GM10266 (cell line): Measurements from ENCODE around the gene PAM.

Experiments used
- DNase-seq: peaks from one replicate; pipeline ENCODE4 v3.0.0; 2012; ENCODE audit errors: extremely low spot score
- TF ChIP-seq, protein P1 (sequence below): IDR thresholded peaks from 2 replicates; pipeline ENCODE4 v1.5.1; 2012; ENCODE audit warnings: mild to moderate bottlenecking, low read depth; ENCODE audit not compliant: control insufficient read depth, insufficient read depth; ENCODE audit errors: missing control alignments

Gene PAM

DNA sequence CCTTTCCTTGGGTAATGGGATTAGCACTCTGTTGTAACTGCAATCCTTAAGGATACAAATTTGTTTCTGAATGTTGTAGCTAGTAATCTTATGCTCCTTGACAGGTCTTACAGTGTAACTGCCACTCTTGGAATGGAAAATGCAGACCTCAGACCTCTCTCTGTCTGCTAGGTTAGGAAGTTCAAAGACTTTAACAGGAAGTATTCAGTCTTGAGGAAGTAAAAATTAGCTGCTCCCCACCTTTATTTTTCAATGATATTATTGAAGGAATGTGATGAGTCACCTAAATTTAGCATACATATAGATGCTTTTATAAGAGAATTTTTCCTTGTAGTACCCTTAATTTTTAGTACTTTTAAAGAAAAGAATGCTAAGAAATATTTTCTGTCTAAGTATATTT, 71.5 kb downstream of the PAM start:
- no peak for DNase-seq
- TF ChIP-seq, protein P1, sequence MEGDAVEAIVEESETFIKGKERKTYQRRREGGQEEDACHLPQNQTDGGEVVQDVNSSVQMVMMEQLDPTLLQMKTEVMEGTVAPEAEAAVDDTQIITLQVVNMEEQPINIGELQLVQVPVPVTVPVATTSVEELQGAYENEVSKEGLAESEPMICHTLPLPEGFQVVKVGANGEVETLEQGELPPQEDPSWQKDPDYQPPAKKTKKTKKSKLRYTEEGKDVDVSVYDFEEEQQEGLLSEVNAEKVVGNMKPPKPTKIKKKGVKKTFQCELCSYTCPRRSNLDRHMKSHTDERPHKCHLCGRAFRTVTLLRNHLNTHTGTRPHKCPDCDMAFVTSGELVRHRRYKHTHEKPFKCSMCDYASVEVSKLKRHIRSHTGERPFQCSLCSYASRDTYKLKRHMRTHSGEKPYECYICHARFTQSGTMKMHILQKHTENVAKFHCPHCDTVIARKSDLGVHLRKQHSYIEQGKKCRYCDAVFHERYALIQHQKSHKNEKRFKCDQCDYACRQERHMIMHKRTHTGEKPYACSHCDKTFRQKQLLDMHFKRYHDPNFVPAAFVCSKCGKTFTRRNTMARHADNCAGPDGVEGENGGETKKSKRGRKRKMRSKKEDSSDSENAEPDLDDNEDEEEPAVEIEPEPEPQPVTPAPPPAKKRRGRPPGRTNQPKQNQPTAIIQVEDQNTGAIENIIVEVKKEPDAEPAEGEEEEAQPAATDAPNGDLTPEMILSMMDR, result no peak

- TF ChIP-seq, protein P1, result no peak
- no peak for DNase-seq
Observed at GRCh38 chr5:102830241-102830640, 75.1 kb downstream of the PAM start.

- DNase-seq, result no peak
- TF ChIP-seq, protein P1, result no peak
Observed at GRCh38 chr5:102832445-102832844, 77.3 kb downstream of the PAM start.

GRCh38 chr5:102833146-102833545, 78.0 kb downstream of the PAM start:
- TF ChIP-seq, protein P1, result no peak
- no peak for DNase-seq

DNA sequence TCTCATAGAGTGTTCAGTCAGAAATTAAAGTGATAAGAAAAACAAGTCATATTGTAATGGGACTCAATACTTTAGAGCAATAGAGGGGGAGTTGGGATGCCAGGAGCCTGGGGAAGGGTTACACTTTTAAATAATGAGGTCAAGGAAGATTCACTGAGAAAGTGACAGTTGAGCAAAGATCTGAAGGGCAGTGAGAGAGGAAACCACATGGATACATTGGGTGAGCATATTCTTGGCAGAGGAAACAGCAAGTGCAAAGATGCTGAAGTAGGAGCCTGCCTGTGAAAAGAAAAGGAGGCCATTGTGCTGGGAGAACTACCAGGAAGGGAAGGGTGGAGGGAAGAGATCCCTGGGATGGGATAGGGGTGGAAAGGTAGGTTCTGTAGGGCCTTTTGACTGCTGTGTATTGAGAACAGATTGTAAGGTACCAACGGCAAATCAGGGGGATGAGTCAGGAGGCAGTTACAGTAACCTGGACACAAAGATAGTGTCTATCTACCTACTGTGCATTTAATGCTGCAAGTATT, 79.4 kb downstream of the PAM start:
- TF ChIP-seq, protein P1, result no peak
- no peak for DNase-seq

GRCh38 chr5:102835717-102836116, 80.6 kb downstream of the PAM start:
- TF ChIP-seq, protein P1, result no peak
- no peak for DNase-seq

DNA sequence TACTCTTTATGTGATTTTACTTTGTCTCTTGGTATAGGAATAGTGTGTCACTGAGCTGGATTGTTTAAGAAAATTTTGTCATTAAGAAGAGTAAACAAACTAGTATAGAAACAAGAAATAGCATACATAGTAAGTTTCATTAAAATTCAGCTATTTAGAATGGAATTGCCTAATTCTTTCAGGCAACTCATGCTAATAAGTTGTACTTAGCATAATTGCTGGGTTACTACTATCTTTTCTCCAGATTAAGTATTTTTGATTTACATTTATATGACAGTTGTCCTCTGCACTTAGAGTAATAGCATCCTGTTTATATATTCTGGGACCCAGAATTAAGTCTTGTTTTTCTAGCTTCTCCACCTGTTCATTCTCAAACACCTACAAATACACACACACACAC, 85.9 kb downstream of the PAM start:
- TF ChIP-seq, protein P1, result no peak

More for the DNA sequence above, 85.9 kb downstream of the PAM start:
- no peak for DNase-seq
